ENCODE data around the gene ARNT2.

GRCh38 chr15:80384432-80384831 lies 19.8 kb upstream of the ARNT2 start:
- TF ChIP-seq EZH2 (optimal IDR thresholded peaks at IDR 0.05; ENCODE audit: low read depth, low read length) (no peak), CTCF (IDR thresholded peaks at IDR 0.05; ENCODE audit: low read length) (no peak)
